OCI-LY7 (cell line): ENCODE measurements around the gene MRTFB. TPM values are rescaled to one million over a fixed set of nuclear protein-coding genes. Genes with fewer than 3 reads are reported as not detected.

Experiments used
- BruUV-seq: library from RNA; stranded (reverse); fragments of 400-500 nt; replicated peaks from 2 replicates; lab custom pipeline; 2021; lab: Mats Ljungman, UMichigan
- CTCF ChIA-PET: fragments of 300-600 bp; sonication (Branson Sonifier 250); formaldehyde crosslinking; loops from one replicate; lab custom pipeline; 2022; ENCODE audit warnings: antibody characterized with exemption; ENCODE audit not compliant: unreplicated experiment; lab: Charles Lee
- POLR2A ChIA-PET: fragments of 300-600 bp; sonication (Branson Sonifier 250); formaldehyde crosslinking; loops from one replicate; lab custom pipeline; 2022; ENCODE audit warnings: antibody characterized with exemption; lab: Charles Lee
- DNase-seq: peaks from one replicate; pipeline ENCODE4 v3.0.0-alpha.2; 2015; ENCODE audit warnings: low spot score
- H2AFZ ChIP-seq: fragments of 200-600 bp; sonication (generic), shearing (Covaris generic); 2 replicates; pipeline ENCODE4 v1.6.1; 2014; ENCODE audit warnings: mild to moderate bottlenecking, antibody characterized with exemption, low read length, moderate library complexity
- H3K27ac ChIP-seq: fragments of 200-600 bp; sonication (generic); 2 replicates; pipeline ENCODE4 v1.5.1; 2014; ENCODE audit warnings: mixed run types, low read depth, mild to moderate bottlenecking, moderate library complexity, low read length, inconsistent platforms; ENCODE audit not compliant: poor library complexity, severe bottlenecking
- H3K36me3 ChIP-seq: fragments of 200-600 bp; sonication (generic); 2 replicates; pipeline ENCODE4 v1.6.1; 2014; ENCODE audit warnings: mild to moderate bottlenecking, antibody characterized with exemption, low read length, moderate library complexity, mixed read lengths; ENCODE audit not compliant: insufficient read depth
- H3K4me1 ChIP-seq: fragments of 200-600 bp; sonication (generic); 2 replicates; pipeline ENCODE4 v1.5.1; 2014; ENCODE audit warnings: mild to moderate bottlenecking, low read length; ENCODE audit not compliant: insufficient read depth, poor library complexity, severe bottlenecking
- H3K4me2 ChIP-seq: fragments of 200-600 bp; sonication (generic); 2 replicates; pipeline ENCODE4 v1.6.1; 2014; ENCODE audit warnings: mild to moderate bottlenecking, low read length
- H3K4me3 ChIP-seq: fragments of 200-600 bp; sonication (generic); 2 replicates; pipeline ENCODE4 v1.5.1; 2014; ENCODE audit warnings: mild to moderate bottlenecking, low read depth, low read length; ENCODE audit not compliant: poor library complexity, severe bottlenecking
- H3K79me2 ChIP-seq: fragments of 200-600 bp; sonication (generic); 2 replicates; pipeline ENCODE4 v1.6.1; 2016; ENCODE audit warnings: low read depth, mild to moderate bottlenecking, low read length, moderate library complexity, mixed read lengths; ENCODE audit not compliant: insufficient read depth
- H3K9me2 ChIP-seq: fragments of 200-600 bp; sonication (generic); 2 replicates; pipeline ENCODE4 v1.6.1; 2016; ENCODE audit warnings: mild to moderate bottlenecking, low read length, mixed read lengths; ENCODE audit not compliant: insufficient read depth
- H3K9me3 ChIP-seq: fragments of 200-600 bp; sonication (generic); 2 replicates; pipeline ENCODE4 v1.6.1; 2014; ENCODE audit warnings: mild to moderate bottlenecking, mixed run types, low read length, mixed read lengths
- H4K20me1 ChIP-seq: fragments of 200-600 bp; sonication (generic); 2 replicates; pipeline ENCODE4 v1.6.1; 2014; ENCODE audit warnings: mild to moderate bottlenecking, antibody characterized with exemption, low read length, moderate library complexity, mixed read lengths; ENCODE audit not compliant: insufficient read depth
- CTCF ChIP-seq: fragments of 200-600 bp; sonication (generic); conservative IDR thresholded peaks from 2 replicates; pipeline ENCODE4 v1.5.1; 2014; ENCODE audit warnings: mild to moderate bottlenecking, antibody characterized with exemption, low read length, moderate library complexity, mixed read lengths
- EZH2phosphoT487 ChIP-seq: fragments of 200-600 bp; sonication (generic); IDR thresholded peaks from 2 replicates; pipeline ENCODE4 v1.6.1; 2018; ENCODE audit warnings: low read depth, borderline replicate concordance, mild to moderate bottlenecking, mixed run types, antibody characterized with exemption, low read length, moderate library complexity, mixed read lengths
- intact Hi-C: fragments of 100-400 bp; cut with micrococcal nuclease; formaldehyde crosslinking; loops from one replicate; pipeline ENCODE4 v1.10.0; 2022; ENCODE audit not compliant: unreplicated experiment
- total RNA-seq, 2 experiments: library from RNA; depleted of rRNA in 1 of 2; stranded (reverse); fragments of >200 nt in 1 of 2; shearing (Covaris generic) in 1 of 2; gene quantifications; 2 replicates each; pipeline ENCODE4 v1.2.3, GENCODE V29; 2014 to 2022

The MRTFB gene
- total RNA-seq, 2 experiments from 2014 or later: 8.5 to 21.4 TPM

- BruUV-seq: no TSS peak
- no peaks in the 10 kb centered on the region for H3K9me3 ChIP-seq
- H3K9me2 ChIP-seq: no peaks in the 10 kb centered on the region
- no peaks in the 10 kb centered on the region for H4K20me1 ChIP-seq
- CTCF ChIA-PET: interaction anchor here (0.6 kb wide), 1 partner anchor 505 kb away, joined by 3 read pairs; no protein-coding TSS in a partner anchor
- H3K4me3 ChIP-seq: no peak overlapping the region
- H3K79me2 ChIP-seq: no peaks in the 10 kb centered on the region
- no peak overlapping the region for H3K27ac ChIP-seq
- DNase-seq: no peak
- POLR2A ChIA-PET: interaction anchor here (0.6 kb wide), 1 partner anchor 111 kb away, joined by 3 read pairs; no protein-coding TSS in a partner anchor
- H3K4me1 ChIP-seq: no peaks in the 10 kb centered on the region
- H3K4me2 ChIP-seq: no peak overlapping the region
- no peak overlapping the region for H2AFZ ChIP-seq
- intact Hi-C loops: no loop called here
- TF ChIP-seq EZH2phosphoT487 (no peak), CTCF (no peak)
- no peaks in the 10 kb centered on the region for H3K36me3 ChIP-seq
Measured at GRCh38 chr16:14110728-14111251, 39.7 kb downstream of the MRTFB start.

GRCh38 chr16:14111713-14112538 is 40.8 kb downstream of the MRTFB start:
- no peak for DNase-seq
- no peaks in the 10 kb centered on the region for H3K36me3 ChIP-seq
- no TSS peak for BruUV-seq
- no peaks in the 10 kb centered on the region for H3K9me2 ChIP-seq
- no peaks in the 10 kb centered on the region for H3K79me2 ChIP-seq
- H4K20me1 ChIP-seq: no peaks in the 10 kb centered on the region
- no peak overlapping the region for H3K27ac ChIP-seq
- no peak overlapping the region for H2AFZ ChIP-seq
- no peaks in the 10 kb centered on the region for H3K4me1 ChIP-seq
- H3K9me3 ChIP-seq: no peaks in the 10 kb centered on the region
- ChIA-PET POLR2A (no interaction called here), CTCF (no interaction called here)
- TF ChIP-seq CTCF (no peak), EZH2phosphoT487 (no peak)
- intact Hi-C loops: no loop called here
- no peak overlapping the region for H3K4me3 ChIP-seq
- no peak overlapping the region for H3K4me2 ChIP-seq

GRCh38 chr16:14112539-14112856 is 41.4 kb downstream of the MRTFB start:
- Histone ChIP-seq H3K4me3 (no peak overlapping the region), H3K36me3 (no peaks in the 10 kb centered on the region), H3K9me3 (no peaks in the 10 kb centered on the region), H3K4me2 (no peak overlapping the region), H4K20me1 (no peaks in the 10 kb centered on the region), H3K9me2 (no peaks in the 10 kb centered on the region), H3K4me1 (no peaks in the 10 kb centered on the region), H3K27ac (no peak overlapping the region), H3K79me2 (no peaks in the 10 kb centered on the region), H2AFZ (no peak overlapping the region)
- ChIA-PET CTCF (no interaction called here), POLR2A (no interaction called here)
- no peak for DNase-seq
- intact Hi-C loops: no loop called here
- BruUV-seq: no TSS peak
- TF ChIP-seq CTCF: no peak
- TF ChIP-seq EZH2phosphoT487: no peak
